Measurements from ENCODE around the gene SCAF8. TPM values are rescaled to one million over a fixed set of nuclear protein-coding genes. Genes with fewer than 3 reads are reported as not detected.

Gene SCAF8
- total RNA-seq, 1 donor from 2014 or later: 15.2 TPM

- no peak for TF ChIP-seq CTCF (conservative IDR thresholded peaks at IDR 0.05; ENCODE audit: low read depth, low read length)
- no peak for DNase-seq (ENCODE audit: low read depth)
- no peak overlapping the region for H3K4me3 ChIP-seq (ENCODE audit: low read depth, low read length)
These were observed 80.8 kb downstream of the SCAF8 start for GRCh38 chr6:154814063-154814462.

- H3K4me3 ChIP-seq (ENCODE audit: low read depth, low read length): no peak overlapping the region
- TF ChIP-seq CTCF (conservative IDR thresholded peaks at IDR 0.05; ENCODE audit: low read depth, low read length): no peak
- DNase-seq (ENCODE audit: low read depth): no peak
These were observed 83.0 kb downstream of the SCAF8 start for GRCh38 chr6:154815938-154816820.

GRCh38 chr6:154821099-154821498, 87.9 kb downstream of the SCAF8 start:
- no peak for TF ChIP-seq CTCF (conservative IDR thresholded peaks at IDR 0.05; ENCODE audit: low read depth, low read length)
- DNase-seq (ENCODE audit: low read depth): no peak
- no peak overlapping the region for H3K4me3 ChIP-seq (ENCODE audit: low read depth, low read length)

- H3K4me3 ChIP-seq (ENCODE audit: low read depth, low read length): no peak overlapping the region
- TF ChIP-seq CTCF (conservative IDR thresholded peaks at IDR 0.05; ENCODE audit: low read depth, low read length): no peak
These were observed 88.4 kb downstream of the SCAF8 start for GRCh38 chr6:154821638-154822037.

GRCh38 chr6:154822947-154823558, 89.8 kb downstream of the SCAF8 start:
- H3K4me3 ChIP-seq (ENCODE audit: low read depth, low read length): no peak overlapping the region
- no peak for TF ChIP-seq CTCF (conservative IDR thresholded peaks at IDR 0.05; ENCODE audit: low read depth, low read length)
- no peak for DNase-seq (ENCODE audit: low read depth)

More at GRCh38 chr6:154821638-154822037, 88.4 kb downstream of the SCAF8 start:
- no peak for DNase-seq (ENCODE audit: low read depth)

- TF ChIP-seq CTCF (conservative IDR thresholded peaks at IDR 0.05; ENCODE audit: low read depth, low read length): no peak
- no peak for DNase-seq (ENCODE audit: low read depth)
- H3K4me3 ChIP-seq (ENCODE audit: low read depth, low read length): no peak overlapping the region
These were observed 90.9 kb downstream of the SCAF8 start for GRCh38 chr6:154824076-154824475.
